Suppressor macrophage (primary cell): ENCODE results near the gene MUC5AC.
"Not testable (repeated sequence)": the region's sequence is repeated elsewhere in the genome, so short reads cannot be mapped to it uniquely, and the experiment has no call there.

ENCODE experiments used
- DNase-seq, 4 experiments: peaks; one replicate each; pipeline ENCODE4 v3.0.0-alpha.2; 2020 to 2022

MUC5AC gene

GRCh38 chr11:1237128-1237580, 79.4 kb downstream of the MUC5AC start:
- DNase-seq: no peak

DNA sequence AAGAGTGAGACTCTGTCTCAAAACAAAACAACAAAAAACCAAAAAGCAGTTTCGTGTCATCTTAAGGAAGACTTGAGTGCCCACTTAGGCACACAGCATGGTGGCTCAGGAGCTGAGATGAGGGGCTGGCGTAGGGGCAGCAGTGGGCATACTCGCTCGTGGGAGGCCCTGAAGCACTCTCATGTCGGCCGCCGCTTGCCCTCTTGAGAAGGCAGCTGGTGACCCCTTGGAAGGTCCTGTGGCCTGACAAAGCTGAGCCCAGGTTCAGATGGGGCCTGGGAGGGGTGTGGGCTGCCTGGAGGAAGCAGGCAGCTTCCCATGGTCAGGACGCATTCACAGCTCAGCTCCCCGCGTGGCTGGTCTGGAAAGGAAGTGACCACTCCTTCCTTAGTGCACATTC, 80.1 kb downstream of the MUC5AC start:
- no peak for DNase-seq

DNA sequence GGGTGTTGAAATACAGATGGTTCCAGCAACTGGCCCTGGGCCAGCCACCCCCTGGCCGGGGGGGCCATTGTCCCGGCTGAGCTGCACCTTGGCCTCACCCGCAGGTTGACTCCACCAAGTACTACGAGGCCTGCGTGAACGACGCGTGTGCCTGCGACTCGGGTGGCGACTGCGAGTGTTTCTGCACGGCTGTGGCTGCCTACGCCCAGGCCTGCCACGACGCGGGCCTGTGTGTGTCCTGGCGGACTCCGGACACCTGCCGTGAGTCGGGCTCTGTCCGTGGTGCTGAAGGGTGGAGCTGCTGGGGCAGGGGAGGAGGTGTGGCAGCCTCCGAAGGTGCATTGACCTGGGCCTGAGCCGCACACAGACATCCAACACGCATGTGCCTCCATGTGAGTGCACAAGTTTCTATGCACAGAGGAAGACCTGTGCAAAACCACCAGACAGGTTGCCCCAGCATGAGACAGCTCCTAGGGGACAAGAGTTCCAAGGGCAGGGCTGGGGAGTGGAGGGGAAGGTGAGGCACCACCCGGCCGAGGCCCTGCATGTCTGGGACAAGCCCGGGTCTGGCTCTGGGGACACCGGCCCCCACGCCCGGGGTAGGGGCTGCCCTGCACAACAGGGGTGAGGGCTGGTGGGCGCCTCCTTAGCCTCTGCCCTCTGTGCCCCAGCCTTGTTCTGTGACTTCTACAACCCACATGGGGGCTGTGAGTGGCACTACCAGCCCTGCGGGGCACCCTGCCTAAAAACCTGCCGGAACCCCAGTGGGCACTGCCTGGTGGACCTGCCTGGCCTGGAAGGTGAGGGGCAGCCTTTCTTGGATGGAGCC, 81.2 kb downstream of the MUC5AC start:
- no peak for DNase-seq

GRCh38 chr11:1239596-1240205, 81.9 kb downstream of the MUC5AC start:
- DNase-seq: no peak

DNA sequence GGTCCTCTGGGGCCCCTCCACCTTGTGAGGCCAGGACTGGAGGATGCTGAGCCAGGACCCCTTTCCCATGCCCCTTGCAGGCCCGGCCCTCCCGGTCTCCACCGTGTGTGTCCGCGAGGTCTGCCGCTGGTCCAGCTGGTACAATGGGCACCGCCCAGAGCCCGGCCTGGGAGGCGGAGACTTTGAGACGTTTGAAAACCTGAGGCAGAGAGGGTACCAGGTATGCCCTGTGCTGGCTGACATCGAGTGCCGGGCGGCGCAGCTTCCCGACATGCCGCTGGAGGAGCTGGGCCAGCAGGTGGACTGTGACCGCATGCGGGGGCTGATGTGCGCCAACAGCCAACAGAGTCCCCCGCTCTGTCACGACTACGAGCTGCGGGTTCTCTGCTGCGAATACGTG, 83.0 kb downstream of the MUC5AC start:
- DNase-seq: no peak

DNA sequence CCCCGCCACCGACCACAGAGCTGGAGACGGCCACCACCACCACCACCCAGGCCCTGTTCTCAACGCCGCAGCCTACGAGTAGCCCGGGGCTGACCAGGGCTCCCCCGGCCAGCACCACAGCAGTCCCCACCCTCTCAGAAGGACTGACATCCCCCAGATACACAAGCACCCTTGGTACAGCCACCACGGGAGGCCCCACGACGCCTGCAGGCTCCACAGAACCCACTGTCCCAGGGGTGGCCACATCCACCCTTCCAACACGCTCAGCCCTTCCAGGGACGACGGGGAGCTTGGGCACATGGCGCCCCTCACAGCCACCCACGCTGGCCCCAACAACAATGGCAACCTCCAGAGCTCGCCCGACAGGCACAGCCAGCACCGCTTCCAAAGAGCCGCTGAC, 84.0 kb downstream of the MUC5AC start:
- no peak for DNase-seq

GRCh38 chr11:1242289-1242688, 84.5 kb downstream of the MUC5AC start:
- no peak for DNase-seq

GRCh38 chr11:1242751-1243150, 85.0 kb downstream of the MUC5AC start:
- DNase-seq: not testable (repeated sequence)

DNA sequence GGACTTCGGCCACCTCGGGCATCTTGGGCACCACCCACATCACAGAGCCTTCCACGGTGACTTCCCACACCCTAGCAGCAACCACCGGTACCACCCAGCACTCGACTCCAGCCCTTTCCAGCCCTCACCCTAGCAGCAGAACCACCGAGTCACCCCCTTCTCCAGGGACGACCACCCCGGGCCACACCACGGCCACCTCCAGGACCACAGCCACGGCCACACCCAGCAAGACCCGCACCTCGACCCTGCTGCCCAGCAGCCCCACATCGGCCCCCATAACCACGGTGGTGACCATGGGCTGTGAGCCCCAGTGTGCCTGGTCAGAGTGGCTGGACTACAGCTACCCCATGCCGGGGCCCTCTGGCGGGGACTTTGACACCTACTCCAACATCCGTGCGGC, 85.8 kb downstream of the MUC5AC start:
- DNase-seq: not testable (repeated sequence)

GRCh38 chr11:1244557-1244956, 86.8 kb downstream of the MUC5AC start:
- DNase-seq: not testable (repeated sequence)

- not testable (repeated sequence) for DNase-seq
These were observed 88.0 kb downstream of the MUC5AC start for GRCh38 chr11:1245717-1246116.

DNA sequence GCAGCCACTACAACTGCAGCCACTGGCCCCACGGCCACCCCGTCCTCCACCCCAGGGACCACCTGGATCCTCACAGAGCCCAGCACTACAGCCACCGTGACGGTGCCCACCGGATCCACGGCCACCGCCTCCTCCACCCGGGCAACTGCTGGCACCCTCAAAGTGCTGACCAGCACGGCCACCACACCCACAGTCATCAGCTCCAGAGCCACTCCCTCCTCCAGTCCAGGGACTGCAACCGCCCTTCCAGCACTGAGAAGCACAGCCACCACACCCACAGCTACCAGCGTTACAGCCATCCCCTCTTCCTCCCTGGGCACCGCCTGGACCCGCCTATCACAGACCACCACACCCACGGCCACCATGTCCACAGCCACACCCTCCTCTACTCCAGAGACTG, 88.5 kb downstream of the MUC5AC start:
- not testable (repeated sequence) for DNase-seq

GRCh38 chr11:1247026-1247425, 89.3 kb downstream of the MUC5AC start:
- DNase-seq: not testable (repeated sequence)

DNA sequence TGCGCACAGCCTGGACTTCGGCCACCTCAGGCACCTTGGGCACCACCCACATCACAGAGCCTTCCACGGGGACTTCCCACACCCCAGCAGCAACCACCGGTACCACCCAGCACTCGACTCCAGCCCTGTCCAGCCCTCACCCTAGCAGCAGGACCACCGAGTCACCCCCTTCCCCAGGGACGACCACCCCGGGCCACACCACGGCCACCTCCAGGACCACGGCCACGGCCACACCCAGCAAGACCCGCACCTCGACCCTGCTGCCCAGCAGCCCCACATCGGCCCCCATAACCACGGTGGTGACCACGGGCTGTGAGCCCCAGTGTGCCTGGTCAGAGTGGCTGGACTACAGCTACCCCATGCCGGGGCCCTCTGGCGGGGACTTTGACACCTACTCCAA, 91.2 kb downstream of the MUC5AC start:
- not testable (repeated sequence) for DNase-seq

DNA sequence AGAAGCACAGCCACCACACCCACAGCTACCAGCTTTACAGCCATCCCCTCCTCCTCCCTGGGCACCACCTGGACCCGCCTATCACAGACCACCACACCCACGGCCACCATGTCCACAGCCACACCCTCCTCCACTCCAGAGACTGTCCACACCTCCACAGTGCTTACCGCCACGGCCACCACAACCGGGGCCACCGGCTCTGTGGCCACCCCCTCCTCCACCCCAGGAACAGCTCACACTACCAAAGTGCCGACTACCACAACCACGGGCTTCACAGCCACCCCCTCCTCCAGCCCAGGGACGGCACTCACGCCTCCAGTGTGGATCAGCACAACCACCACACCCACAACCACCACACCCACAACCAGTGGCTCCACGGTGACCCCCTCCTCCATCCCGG, 92.7 kb downstream of the MUC5AC start:
- DNase-seq: not testable (repeated sequence)
